ENCODE data around the gene MLKL.

MLKL gene

GRCh38 chr16:74737521-74737920, 36.9 kb upstream of the MLKL start:
- no peak for TF ChIP-seq CTCF (IDR thresholded peaks at IDR 0.05)

GRCh38 chr16:74736531-74737157, 36.0 kb upstream of the MLKL start:
- TF ChIP-seq CTCF (IDR thresholded peaks at IDR 0.05), result no peak

GRCh38 chr16:74735554-74735953, 34.9 kb upstream of the MLKL start:
- no peak for TF ChIP-seq CTCF (IDR thresholded peaks at IDR 0.05)

- no peak for TF ChIP-seq CTCF (IDR thresholded peaks at IDR 0.05)
These were observed 34.4 kb upstream of the MLKL start for GRCh38 chr16:74735162-74735452.

- no peak for TF ChIP-seq CTCF (IDR thresholded peaks at IDR 0.05)
These were observed 33.9 kb upstream of the MLKL start for GRCh38 chr16:74734361-74735161.

GRCh38 chr16:74732707-74733350, 32.2 kb upstream of the MLKL start:
- TF ChIP-seq CTCF (IDR thresholded peaks at IDR 0.05), result no peak

- no peak for TF ChIP-seq CTCF (IDR thresholded peaks at IDR 0.05)
These were observed 31.3 kb upstream of the MLKL start for GRCh38 chr16:74731853-74732477.
